GM12864 (cell line): ENCODE data around the gene RHOB.

Experiments used
- DNase-seq: peaks from one replicate; pipeline ENCODE4 v3.0.0-alpha.2; 2011; ENCODE audit warnings: low read depth
- H3K4me3 ChIP-seq: 2 replicates; pipeline ENCODE4 v1.5.1; 2011; ENCODE audit warnings: mild to moderate bottlenecking, low read depth, low read length, control low read depth
- TF ChIP-seq, protein P1 (sequence below): IDR thresholded peaks from 2 replicates; pipeline ENCODE4 v1.5.1; 2011; ENCODE audit warnings: low read depth, mild to moderate bottlenecking, moderate library complexity, low read length, control low read depth, inconsistent platforms; ENCODE audit errors: missing control alignments

RHOB gene

GRCh38 chr2:20494241-20494640 is 47.4 kb downstream of the RHOB start:
- TF ChIP-seq, protein P1, sequence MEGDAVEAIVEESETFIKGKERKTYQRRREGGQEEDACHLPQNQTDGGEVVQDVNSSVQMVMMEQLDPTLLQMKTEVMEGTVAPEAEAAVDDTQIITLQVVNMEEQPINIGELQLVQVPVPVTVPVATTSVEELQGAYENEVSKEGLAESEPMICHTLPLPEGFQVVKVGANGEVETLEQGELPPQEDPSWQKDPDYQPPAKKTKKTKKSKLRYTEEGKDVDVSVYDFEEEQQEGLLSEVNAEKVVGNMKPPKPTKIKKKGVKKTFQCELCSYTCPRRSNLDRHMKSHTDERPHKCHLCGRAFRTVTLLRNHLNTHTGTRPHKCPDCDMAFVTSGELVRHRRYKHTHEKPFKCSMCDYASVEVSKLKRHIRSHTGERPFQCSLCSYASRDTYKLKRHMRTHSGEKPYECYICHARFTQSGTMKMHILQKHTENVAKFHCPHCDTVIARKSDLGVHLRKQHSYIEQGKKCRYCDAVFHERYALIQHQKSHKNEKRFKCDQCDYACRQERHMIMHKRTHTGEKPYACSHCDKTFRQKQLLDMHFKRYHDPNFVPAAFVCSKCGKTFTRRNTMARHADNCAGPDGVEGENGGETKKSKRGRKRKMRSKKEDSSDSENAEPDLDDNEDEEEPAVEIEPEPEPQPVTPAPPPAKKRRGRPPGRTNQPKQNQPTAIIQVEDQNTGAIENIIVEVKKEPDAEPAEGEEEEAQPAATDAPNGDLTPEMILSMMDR = no peak

DNA sequence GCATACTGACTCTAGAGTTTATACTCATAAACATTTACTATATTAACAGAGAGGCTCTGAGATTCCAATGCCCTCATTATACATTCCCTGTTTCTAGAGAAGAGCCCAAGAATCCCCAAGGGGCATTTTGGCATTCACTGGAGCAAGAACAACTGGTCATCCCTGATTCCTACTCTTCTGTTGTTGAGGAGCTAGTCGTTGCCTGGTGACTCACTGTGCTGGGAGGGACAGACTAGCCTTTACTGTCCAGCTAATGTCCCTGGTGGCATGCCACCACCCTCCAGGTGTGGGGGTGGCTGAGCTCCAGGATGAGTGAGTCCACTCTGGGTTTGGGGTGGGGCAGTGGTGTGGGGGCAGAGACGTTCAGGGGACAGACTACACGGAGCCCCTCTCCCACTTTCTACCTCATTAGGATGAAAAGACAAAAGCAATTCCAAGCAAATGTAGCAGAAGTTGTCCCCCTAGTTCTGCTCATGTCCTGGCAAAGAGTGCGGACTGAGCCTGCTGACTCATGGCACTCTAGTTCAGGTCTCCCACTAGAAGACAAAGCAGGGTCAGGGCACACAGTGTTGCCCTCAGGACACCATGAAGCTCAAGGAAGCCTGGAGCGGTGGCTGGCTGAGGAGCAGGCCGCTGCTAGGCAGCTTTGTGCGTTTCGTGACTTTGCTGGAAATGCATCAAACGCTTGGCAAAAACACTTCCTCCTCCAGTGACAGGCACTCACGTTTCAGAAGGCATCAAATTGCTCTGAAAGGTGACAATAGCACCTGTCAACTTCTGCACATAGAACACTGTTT is 49.4 kb downstream of the RHOB start:
- no peak overlapping the region for H3K4me3 ChIP-seq
- DNase-seq = no peak
- TF ChIP-seq, protein P1 = no peak

More at GRCh38 chr2:20494241-20494640, 47.4 kb downstream of the RHOB start:
- no peak for DNase-seq
- H3K4me3 ChIP-seq = no peak overlapping the region

GRCh38 chr2:20496942-20497341 is 50.1 kb downstream of the RHOB start:
- no peak overlapping the region for H3K4me3 ChIP-seq
- no peak for DNase-seq
- TF ChIP-seq, protein P1 = no peak
